Measurements from ENCODE around the gene FAM110D.

DNA sequence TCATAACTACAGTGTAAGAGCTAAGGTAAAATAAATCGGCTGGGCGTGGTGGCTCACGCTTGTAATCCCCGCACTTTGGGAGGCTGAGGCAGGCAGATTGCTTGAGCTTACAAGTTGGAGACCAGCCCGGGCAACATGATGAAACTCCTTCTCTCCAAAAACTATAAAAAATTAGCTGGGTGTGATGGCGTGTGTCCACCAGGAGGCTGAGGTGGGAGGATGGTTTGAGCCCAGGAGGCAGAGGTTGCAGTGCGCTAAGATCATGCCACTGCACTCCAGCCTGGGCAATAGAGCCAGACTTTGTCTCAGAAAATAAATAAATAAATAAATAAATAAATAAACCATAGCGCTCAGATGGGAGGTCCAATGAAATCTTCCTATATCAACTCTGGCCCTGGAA, 16.7 kb upstream of the FAM110D start:
- TF ChIP-seq CTCF (IDR thresholded peaks at IDR 0.05; ENCODE audit: poor library complexity, severe bottlenecking): no peak
- no peak for TF ChIP-seq TAF1 (IDR thresholded peaks at IDR 0.05; ENCODE audit: low read depth)
- TF ChIP-seq EZH2 (IDR thresholded peaks at IDR 0.05; ENCODE audit: borderline replicate concordance, insufficient read depth, low read length, poor library complexity, severe bottlenecking): no peak
- TF ChIP-seq SMC3 (conservative IDR thresholded peaks at IDR 0.05; ENCODE audit: poor library complexity): no peak
- no peak for TF ChIP-seq REST (IDR thresholded peaks at IDR 0.05; ENCODE audit: borderline replicate concordance)
- TF ChIP-seq POLR2AphosphoS5 (IDR thresholded peaks at IDR 0.05): no peak
